ENCODE measurements around the gene ALDH1A1. TPM values are rescaled to one million over a fixed set of nuclear protein-coding genes. Genes with fewer than 3 reads are reported as not detected.

ALDH1A1 gene
- polyA plus RNA-seq: 10 to 100 TPM; 22.9 to 37.8 TPM

DNA sequence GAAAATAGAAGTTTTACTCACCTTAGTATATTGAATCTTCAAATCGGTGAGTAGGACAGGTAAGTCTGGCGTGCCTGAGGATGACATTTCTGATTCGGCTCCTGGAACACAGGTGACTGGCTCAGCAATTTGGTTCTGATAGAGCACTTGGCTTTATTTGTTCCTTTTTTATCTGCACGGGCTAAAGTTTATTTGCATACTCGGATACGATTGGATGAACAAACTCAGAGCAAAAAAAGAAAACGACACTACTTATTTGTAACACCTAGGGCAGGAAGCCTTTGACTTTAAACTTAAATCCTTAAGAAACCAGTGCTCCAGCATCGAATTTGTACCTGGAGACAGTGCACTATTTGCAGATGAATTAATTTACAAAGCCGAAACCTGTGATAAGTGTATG is at the start of gene ALDH1A1:
TSS of gene ALDH1A1 (minus strand) at position 140 of the 400 bp plus-strand sequence. CDS start at position 87, 53 bp downstream.
- H3K27me3 ChIP-seq (ENCODE audit: control insufficient read depth in 1 of 2, insufficient read depth in 2 of 2, low read length in 2 of 2): no peaks in the 10 kb centered on the region
- H3K4me3 ChIP-seq (ENCODE audit: low read depth in 1 of 2, low read length in 2 of 2): peak within 1 kb of the TSS in 1 of 2 donors; percentile 34
- 8 to 12% methylated on average over 9 of the region's 9 CpGs for WGBS, 2 donors
- no peaks in the 10 kb centered on the region for H3K9me3 ChIP-seq (ENCODE audit: control insufficient read depth in 2 of 2, insufficient read depth in 1 of 2, low read depth in 1 of 2, low read length in 1 of 2)
- H3K36me3 ChIP-seq (ENCODE audit: control insufficient read depth in 2 of 2, insufficient read depth in 2 of 2, low read length in 1 of 2): no peaks in the 10 kb centered on the region
- H3K27ac ChIP-seq (ENCODE audit: low read depth in 2 of 2, low read length in 1 of 2): peak within 1 kb of the TSS in 1 of 2 donors; percentile 33
- no peaks in the 10 kb centered on the region for H3K4me1 ChIP-seq (ENCODE audit: control insufficient read depth in 2 of 2, insufficient read depth in 2 of 2, low read length in 1 of 2)

DNA sequence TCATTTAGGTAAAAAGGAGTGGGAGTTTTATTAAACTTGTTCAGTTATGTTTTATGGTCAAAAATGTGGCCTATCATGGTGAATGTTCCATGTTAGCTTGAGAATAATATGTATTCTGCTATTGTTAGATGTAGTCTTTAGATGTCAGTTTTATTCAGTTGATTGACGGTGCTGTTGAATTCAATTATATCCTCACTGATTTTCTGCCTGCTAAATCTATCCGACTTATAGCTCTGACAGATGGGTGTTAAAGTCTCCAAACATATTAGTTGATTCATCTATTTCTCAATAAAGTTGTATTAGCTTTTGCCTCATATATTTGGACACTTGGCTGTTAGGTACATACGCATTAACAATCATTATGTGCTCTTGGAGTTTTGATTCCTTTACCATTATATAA is 49.0 kb upstream of the ALDH1A1 start:
- Histone ChIP-seq H3K27me3 (ENCODE audit: control insufficient read depth in 1 of 2, insufficient read depth in 2 of 2, low read length in 2 of 2) (no peaks in the 10 kb centered on the region), H3K9me3 (ENCODE audit: control insufficient read depth in 2 of 2, insufficient read depth in 1 of 2, low read depth in 1 of 2, low read length in 1 of 2) (no peaks in the 10 kb centered on the region), H3K27ac (ENCODE audit: low read depth in 2 of 2, low read length in 1 of 2) (no peak overlapping the region), H3K4me3 (ENCODE audit: low read depth in 1 of 2, low read length in 2 of 2) (no peak overlapping the region), H3K36me3 (ENCODE audit: control insufficient read depth in 2 of 2, insufficient read depth in 2 of 2, low read length in 1 of 2) (no peaks in the 10 kb centered on the region), H3K4me1 (ENCODE audit: control insufficient read depth in 2 of 2, insufficient read depth in 2 of 2, low read length in 1 of 2) (peaks cover 0 to 4% of the 10 kb centered on the region in 2 donors)
- WGBS, 2 donors: 91 to 95% methylated on average over 3 of the region's 3 CpGs

GRCh38 chr9:72998363-72998762 is 45.5 kb upstream of the ALDH1A1 start:
- H3K9me3 ChIP-seq (ENCODE audit: control insufficient read depth in 2 of 2, insufficient read depth in 1 of 2, low read depth in 1 of 2, low read length in 1 of 2): no peaks in the 10 kb centered on the region
- H3K4me1 ChIP-seq (ENCODE audit: control insufficient read depth in 2 of 2, insufficient read depth in 2 of 2, low read length in 1 of 2): peaks cover 0 to 4% of the 10 kb centered on the region in 2 donors
- H3K27ac ChIP-seq (ENCODE audit: low read depth in 2 of 2, low read length in 1 of 2): no peak overlapping the region
- H3K36me3 ChIP-seq (ENCODE audit: control insufficient read depth in 2 of 2, insufficient read depth in 2 of 2, low read length in 1 of 2): no peaks in the 10 kb centered on the region
- H3K27me3 ChIP-seq (ENCODE audit: control insufficient read depth in 1 of 2, insufficient read depth in 2 of 2, low read length in 2 of 2): no peaks in the 10 kb centered on the region
- no peak overlapping the region for H3K4me3 ChIP-seq (ENCODE audit: low read depth in 1 of 2, low read length in 2 of 2)
- WGBS, 2 donors: 89 to 91% methylated on average over 4 of the region's 4 CpGs

GRCh38 chr9:72997387-72997995 is 44.6 kb upstream of the ALDH1A1 start:
- H3K9me3 ChIP-seq (ENCODE audit: control insufficient read depth in 2 of 2, insufficient read depth in 1 of 2, low read depth in 1 of 2, low read length in 1 of 2): no peaks in the 10 kb centered on the region
- H3K36me3 ChIP-seq (ENCODE audit: control insufficient read depth in 2 of 2, insufficient read depth in 2 of 2, low read length in 1 of 2): no peaks in the 10 kb centered on the region
- WGBS, 2 donors: 29 to 32% methylated on average over 9 of the region's 9 CpGs
- no peak overlapping the region for H3K4me3 ChIP-seq (ENCODE audit: low read depth in 1 of 2, low read length in 2 of 2)
- no peak overlapping the region for H3K27ac ChIP-seq (ENCODE audit: low read depth in 2 of 2, low read length in 1 of 2)
- peaks cover 0 to 4% of the 10 kb centered on the region in 2 donors for H3K4me1 ChIP-seq (ENCODE audit: control insufficient read depth in 2 of 2, insufficient read depth in 2 of 2, low read length in 1 of 2)
- H3K27me3 ChIP-seq (ENCODE audit: control insufficient read depth in 1 of 2, insufficient read depth in 2 of 2, low read length in 2 of 2): no peaks in the 10 kb centered on the region

DNA sequence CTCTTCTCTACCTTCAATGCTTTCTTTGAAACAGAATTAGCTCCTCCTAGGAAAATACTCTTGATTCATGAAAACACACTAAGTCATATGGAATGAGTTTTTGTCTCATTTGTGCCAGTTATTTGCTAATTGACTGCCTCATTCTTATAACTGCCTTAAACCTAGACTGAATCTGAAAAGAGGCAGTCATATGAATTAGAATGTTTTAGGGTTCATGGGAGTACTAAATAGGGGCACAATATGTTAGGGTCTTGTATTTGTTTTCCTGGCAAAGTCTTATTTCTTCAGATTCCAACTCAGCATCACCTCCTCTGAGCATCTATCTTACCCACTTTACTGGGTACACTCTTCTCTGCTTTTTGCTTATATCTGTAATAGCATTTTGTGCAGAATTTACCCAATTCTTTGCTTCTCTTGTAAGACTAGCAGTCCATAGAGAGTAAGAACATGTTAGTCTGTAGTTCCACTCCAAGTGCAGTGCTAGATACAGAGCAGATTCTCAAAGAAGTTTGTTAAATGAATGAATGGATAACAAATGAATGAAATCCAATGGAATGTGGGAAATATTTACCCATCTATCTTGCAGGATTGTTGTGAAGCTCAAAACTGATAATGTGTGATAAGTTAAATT is 43.9 kb upstream of the ALDH1A1 start:
- Histone ChIP-seq H3K36me3 (ENCODE audit: control insufficient read depth in 2 of 2, insufficient read depth in 2 of 2, low read length in 1 of 2) (no peaks in the 10 kb centered on the region), H3K27ac (ENCODE audit: low read depth in 2 of 2, low read length in 1 of 2) (no peak overlapping the region), H3K4me1 (ENCODE audit: control insufficient read depth in 2 of 2, insufficient read depth in 2 of 2, low read length in 1 of 2) (peaks cover 0 to 4% of the 10 kb centered on the region in 2 donors)

GRCh38 chr9:72996114-72996513 is 43.3 kb upstream of the ALDH1A1 start:
- WGBS, 2 donors: 73 to 76% methylated on average over 2 of the region's 2 CpGs

More for the DNA sequence above, 43.9 kb upstream of the ALDH1A1 start:
- Histone ChIP-seq H3K9me3 (ENCODE audit: control insufficient read depth in 2 of 2, insufficient read depth in 1 of 2, low read depth in 1 of 2, low read length in 1 of 2) (no peaks in the 10 kb centered on the region), H3K27me3 (ENCODE audit: control insufficient read depth in 1 of 2, insufficient read depth in 2 of 2, low read length in 2 of 2) (no peaks in the 10 kb centered on the region), H3K4me3 (ENCODE audit: low read depth in 1 of 2, low read length in 2 of 2) (no peak overlapping the region)

GRCh38 chr9:72995131-72996024 is 42.5 kb upstream of the ALDH1A1 start:
- whole genome bisulfite sequencing, 2 donors: 76 to 85% methylated on average over 5 of the region's 5 CpGs
- Histone ChIP-seq H3K4me3 (ENCODE audit: low read depth in 1 of 2, low read length in 2 of 2) (no peak overlapping the region), H3K27me3 (ENCODE audit: control insufficient read depth in 1 of 2, insufficient read depth in 2 of 2, low read length in 2 of 2) (no peaks in the 10 kb centered on the region), H3K4me1 (ENCODE audit: control insufficient read depth in 2 of 2, insufficient read depth in 2 of 2, low read length in 1 of 2) (peaks cover 0 to 4% of the 10 kb centered on the region in 2 donors), H3K9me3 (ENCODE audit: control insufficient read depth in 2 of 2, insufficient read depth in 1 of 2, low read depth in 1 of 2, low read length in 1 of 2) (no peaks in the 10 kb centered on the region), H3K27ac (ENCODE audit: low read depth in 2 of 2, low read length in 1 of 2) (no peak overlapping the region), H3K36me3 (ENCODE audit: control insufficient read depth in 2 of 2, insufficient read depth in 2 of 2, low read length in 1 of 2) (no peaks in the 10 kb centered on the region)

More at GRCh38 chr9:72996114-72996513, 43.3 kb upstream of the ALDH1A1 start:
- Histone ChIP-seq H3K4me3 (ENCODE audit: low read depth in 1 of 2, low read length in 2 of 2) (no peak overlapping the region), H3K27ac (ENCODE audit: low read depth in 2 of 2, low read length in 1 of 2) (no peak overlapping the region), H3K36me3 (ENCODE audit: control insufficient read depth in 2 of 2, insufficient read depth in 2 of 2, low read length in 1 of 2) (no peaks in the 10 kb centered on the region), H3K27me3 (ENCODE audit: control insufficient read depth in 1 of 2, insufficient read depth in 2 of 2, low read length in 2 of 2) (no peaks in the 10 kb centered on the region), H3K9me3 (ENCODE audit: control insufficient read depth in 2 of 2, insufficient read depth in 1 of 2, low read depth in 1 of 2, low read length in 1 of 2) (no peaks in the 10 kb centered on the region), H3K4me1 (ENCODE audit: control insufficient read depth in 2 of 2, insufficient read depth in 2 of 2, low read length in 1 of 2) (peaks cover 0 to 4% of the 10 kb centered on the region in 2 donors)

GRCh38 chr9:72991772-72992171 is 38.9 kb upstream of the ALDH1A1 start:
- WGBS, 2 donors: 96 to 100% methylated on average over 2 of the region's 2 CpGs
- Histone ChIP-seq H3K9me3 (ENCODE audit: control insufficient read depth in 2 of 2, insufficient read depth in 1 of 2, low read depth in 1 of 2, low read length in 1 of 2) (no peaks in the 10 kb centered on the region), H3K36me3 (ENCODE audit: control insufficient read depth in 2 of 2, insufficient read depth in 2 of 2, low read length in 1 of 2) (no peaks in the 10 kb centered on the region), H3K4me1 (ENCODE audit: control insufficient read depth in 2 of 2, insufficient read depth in 2 of 2, low read length in 1 of 2) (no peaks in the 10 kb centered on the region), H3K27me3 (ENCODE audit: control insufficient read depth in 1 of 2, insufficient read depth in 2 of 2, low read length in 2 of 2) (no peaks in the 10 kb centered on the region), H3K4me3 (ENCODE audit: low read depth in 1 of 2, low read length in 2 of 2) (no peak overlapping the region), H3K27ac (ENCODE audit: low read depth in 2 of 2, low read length in 1 of 2) (no peak overlapping the region)

- WGBS, 2 donors: 94 to 97% methylated on average over 1 of the region's 1 CpG
These were observed 37.7 kb upstream of the ALDH1A1 start for GRCh38 chr9:72990397-72991182.

More at GRCh38 chr9:72990397-72991182, 37.7 kb upstream of the ALDH1A1 start:
- Histone ChIP-seq H3K4me1 (ENCODE audit: control insufficient read depth in 2 of 2, insufficient read depth in 2 of 2, low read length in 1 of 2) (no peaks in the 10 kb centered on the region), H3K9me3 (ENCODE audit: control insufficient read depth in 2 of 2, insufficient read depth in 1 of 2, low read depth in 1 of 2, low read length in 1 of 2) (no peaks in the 10 kb centered on the region), H3K27me3 (ENCODE audit: control insufficient read depth in 1 of 2, insufficient read depth in 2 of 2, low read length in 2 of 2) (no peaks in the 10 kb centered on the region), H3K36me3 (ENCODE audit: control insufficient read depth in 2 of 2, insufficient read depth in 2 of 2, low read length in 1 of 2) (no peaks in the 10 kb centered on the region), H3K4me3 (ENCODE audit: low read depth in 1 of 2, low read length in 2 of 2) (no peak overlapping the region), H3K27ac (ENCODE audit: low read depth in 2 of 2, low read length in 1 of 2) (no peak overlapping the region)
